Chondrocyte (in vitro differentiated cells): ENCODE data around the gene KIR3DL2. TPM values are rescaled to one million over a fixed set of nuclear protein-coding genes. Genes with fewer than 3 reads are reported as not detected.
"Not testable (repeated sequence)": the region's sequence is repeated elsewhere in the genome, so short reads cannot be mapped to it uniquely, and the experiment has no call there.

ENCODE experiments used
- DNase-seq: peaks from one replicate; pipeline ENCODE4 v3.0.0; 2021; ENCODE audit warnings: mixed read lengths, low spot score
- H3K27ac Mint-ChIP-seq: one replicate; pipeline ENCODE4 v1.8.0; 2021; ENCODE audit warnings: mild to moderate bottlenecking, moderate library complexity, mixed read lengths; ENCODE audit not compliant: unreplicated experiment
- H3K27me3 Mint-ChIP-seq: 2 replicates; pipeline ENCODE4 v1.8.0; 2021; ENCODE audit warnings: low read depth, mixed read lengths
- H3K36me3 Mint-ChIP-seq: 2 replicates; pipeline ENCODE4 v1.8.0; 2021; ENCODE audit warnings: low read depth, mixed read lengths
- H3K4me1 Mint-ChIP-seq: 2 replicates; pipeline ENCODE4 v1.8.0; 2021; ENCODE audit warnings: low read depth, mild to moderate bottlenecking, mixed read lengths
- H3K4me3 Mint-ChIP-seq: one replicate; pipeline ENCODE4 v1.8.0; 2021; ENCODE audit warnings: mild to moderate bottlenecking, moderate library complexity, mixed read lengths; ENCODE audit not compliant: unreplicated experiment
- H3K9me3 Mint-ChIP-seq: 2 replicates; pipeline ENCODE4 v1.8.0; 2021; ENCODE audit warnings: low read depth, mixed read lengths
- total RNA-seq: library from RNA; stranded (reverse); gene quantifications from 3 replicates; pipeline ENCODE4 v1.2.1, GENCODE V29; 2021
- TF ChIP-seq, protein P1 (sequence below): fragments of 200-600 bp; sonication (generic); IDR thresholded peaks from 2 replicates; pipeline ENCODE4 v1.5.0; 2021; ENCODE audit warnings: antibody characterized with exemption, mild to moderate bottlenecking, moderate library complexity

The KIR3DL2 gene
- total RNA-seq, 1 donor from 2014 or later, result not detected

DNA sequence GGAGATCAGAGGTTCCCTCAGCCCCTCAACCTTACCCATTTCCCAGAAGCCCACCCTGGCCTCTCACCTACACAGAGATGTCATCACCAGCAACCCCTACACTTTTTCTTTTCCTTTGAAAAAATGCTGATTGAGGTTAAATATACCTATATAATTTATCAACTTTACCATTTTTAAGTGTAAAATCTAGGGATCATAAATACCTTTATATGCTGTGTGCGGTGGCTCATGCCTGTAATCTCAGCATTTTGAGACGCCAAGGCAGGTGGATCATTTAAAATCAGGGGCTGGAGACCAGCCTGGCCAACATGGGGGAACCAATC lies 43.8 kb upstream of the KIR3DL2 start:
- no peak for DNase-seq
- Mint-ChIP-seq H3K9me3 (peaks cover 49% of the 10 kb centered on the region), H3K27ac (no peak overlapping the region), H3K4me1 (no peaks in the 10 kb centered on the region), H3K4me3 (no peak overlapping the region), H3K36me3 (no peaks in the 10 kb centered on the region), H3K27me3 (no peaks in the 10 kb centered on the region)
- TF ChIP-seq, protein P1, sequence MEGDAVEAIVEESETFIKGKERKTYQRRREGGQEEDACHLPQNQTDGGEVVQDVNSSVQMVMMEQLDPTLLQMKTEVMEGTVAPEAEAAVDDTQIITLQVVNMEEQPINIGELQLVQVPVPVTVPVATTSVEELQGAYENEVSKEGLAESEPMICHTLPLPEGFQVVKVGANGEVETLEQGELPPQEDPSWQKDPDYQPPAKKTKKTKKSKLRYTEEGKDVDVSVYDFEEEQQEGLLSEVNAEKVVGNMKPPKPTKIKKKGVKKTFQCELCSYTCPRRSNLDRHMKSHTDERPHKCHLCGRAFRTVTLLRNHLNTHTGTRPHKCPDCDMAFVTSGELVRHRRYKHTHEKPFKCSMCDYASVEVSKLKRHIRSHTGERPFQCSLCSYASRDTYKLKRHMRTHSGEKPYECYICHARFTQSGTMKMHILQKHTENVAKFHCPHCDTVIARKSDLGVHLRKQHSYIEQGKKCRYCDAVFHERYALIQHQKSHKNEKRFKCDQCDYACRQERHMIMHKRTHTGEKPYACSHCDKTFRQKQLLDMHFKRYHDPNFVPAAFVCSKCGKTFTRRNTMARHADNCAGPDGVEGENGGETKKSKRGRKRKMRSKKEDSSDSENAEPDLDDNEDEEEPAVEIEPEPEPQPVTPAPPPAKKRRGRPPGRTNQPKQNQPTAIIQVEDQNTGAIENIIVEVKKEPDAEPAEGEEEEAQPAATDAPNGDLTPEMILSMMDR, result no peak

DNA sequence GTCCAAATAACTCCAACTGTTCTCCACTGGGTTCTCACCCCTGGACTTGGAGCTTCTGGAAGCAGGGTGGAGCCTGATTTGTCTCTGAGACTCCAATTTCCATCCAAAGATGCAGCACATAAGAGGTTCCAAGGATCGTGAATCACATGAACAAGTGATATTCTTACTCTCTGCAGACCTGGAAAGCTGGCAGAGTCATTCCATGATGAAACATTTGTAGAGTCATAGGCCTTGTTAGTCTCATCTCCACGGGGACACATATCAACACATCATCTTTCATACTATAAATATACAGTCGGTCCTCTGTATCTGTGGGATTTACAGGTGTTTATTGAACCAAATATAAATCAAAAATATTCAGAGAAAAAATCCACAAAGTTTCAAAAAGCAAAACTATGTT lies 35.7 kb upstream of the KIR3DL2 start:
- H3K36me3 Mint-ChIP-seq, H3K4me1 Mint-ChIP-seq, H3K27ac Mint-ChIP-seq, H3K27me3 Mint-ChIP-seq, H3K4me3 Mint-ChIP-seq, DNase-seq: not testable (repeated sequence)
- peaks cover 65% of the 10 kb centered on the region for H3K9me3 Mint-ChIP-seq

DNA sequence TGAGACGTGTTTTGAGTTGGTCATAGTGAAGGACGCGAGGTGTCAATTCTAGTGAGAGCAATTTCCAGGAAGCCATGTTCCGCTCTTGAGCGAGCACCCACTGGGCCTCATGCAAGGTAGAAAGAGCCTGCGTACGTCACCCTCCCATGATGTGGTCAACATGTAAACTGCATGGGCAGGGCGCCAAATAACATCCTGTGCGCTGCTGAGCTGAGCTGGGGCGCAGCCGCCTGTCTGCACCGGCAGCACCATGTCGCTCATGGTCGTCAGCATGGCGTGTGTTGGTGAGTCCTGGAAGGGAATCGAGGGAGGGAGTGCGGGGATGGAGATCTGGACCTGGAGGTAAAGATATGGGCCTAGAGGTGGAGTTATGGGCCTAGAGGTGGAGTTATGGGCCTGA lies 34.0 kb upstream of the KIR3DL2 start, which contains the start of gene KIR3DL1:
KIR3DL1 (plus strand) TSS at position 218 of the 400 bp plus-strand sequence.
- H3K4me3 Mint-ChIP-seq, H3K27me3 Mint-ChIP-seq, H3K36me3 Mint-ChIP-seq, DNase-seq, H3K4me1 Mint-ChIP-seq, H3K27ac Mint-ChIP-seq: not testable (repeated sequence)
- H3K9me3 Mint-ChIP-seq, result peaks cover 66% of the 10 kb centered on the region

DNA sequence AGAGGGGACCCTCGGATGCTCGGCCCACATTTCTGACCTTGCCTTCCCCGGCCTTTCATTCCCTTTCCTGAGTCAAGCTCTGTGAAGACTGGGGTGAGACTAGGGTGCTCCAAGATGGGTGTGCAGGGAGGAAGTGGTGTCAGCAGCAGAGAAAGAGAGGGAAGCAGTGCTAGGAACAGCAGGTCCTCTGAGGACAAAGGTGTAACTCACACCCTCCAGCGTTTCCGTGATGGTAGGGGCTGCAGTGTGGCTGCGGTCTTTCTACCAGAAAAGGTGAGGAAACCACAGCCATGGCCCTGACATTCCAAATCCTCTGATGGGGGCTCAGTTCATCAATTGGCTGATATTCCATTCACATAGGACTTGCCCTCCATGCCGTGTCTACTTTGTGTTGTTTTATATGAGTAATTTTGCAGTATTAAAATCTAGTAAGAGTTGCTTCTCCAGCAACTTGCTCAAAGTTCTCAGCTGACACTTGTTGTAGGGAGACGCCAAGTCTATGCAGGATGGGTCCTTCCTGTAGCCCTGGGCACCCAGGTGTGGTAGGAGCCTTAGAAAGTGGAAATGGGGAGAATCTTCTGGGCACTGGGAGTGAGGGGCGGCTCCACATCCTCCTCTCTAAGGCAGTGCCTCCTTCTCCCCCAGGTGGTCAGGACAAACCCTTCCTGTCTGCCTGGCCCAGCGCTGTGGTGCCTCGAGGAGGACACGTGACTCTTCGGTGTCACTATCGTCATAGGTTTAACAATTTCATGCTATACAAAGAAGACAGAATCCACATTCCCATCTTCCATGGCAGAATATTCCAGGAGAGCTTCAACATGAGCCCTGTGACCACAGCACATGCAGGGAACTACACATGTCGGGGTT lies 32.3 kb upstream of the KIR3DL2 start:
- no peak for DNase-seq
- H3K9me3 Mint-ChIP-seq, result peaks cover 61% of the 10 kb centered on the region
- no peaks in the 10 kb centered on the region for H3K27me3 Mint-ChIP-seq
- H3K36me3 Mint-ChIP-seq, result no peaks in the 10 kb centered on the region
- H3K27ac Mint-ChIP-seq, result no peak overlapping the region
- TF ChIP-seq, protein P1, result no peak
- H3K4me3 Mint-ChIP-seq, result no peak overlapping the region
- H3K4me1 Mint-ChIP-seq, result no peaks in the 10 kb centered on the region

DNA sequence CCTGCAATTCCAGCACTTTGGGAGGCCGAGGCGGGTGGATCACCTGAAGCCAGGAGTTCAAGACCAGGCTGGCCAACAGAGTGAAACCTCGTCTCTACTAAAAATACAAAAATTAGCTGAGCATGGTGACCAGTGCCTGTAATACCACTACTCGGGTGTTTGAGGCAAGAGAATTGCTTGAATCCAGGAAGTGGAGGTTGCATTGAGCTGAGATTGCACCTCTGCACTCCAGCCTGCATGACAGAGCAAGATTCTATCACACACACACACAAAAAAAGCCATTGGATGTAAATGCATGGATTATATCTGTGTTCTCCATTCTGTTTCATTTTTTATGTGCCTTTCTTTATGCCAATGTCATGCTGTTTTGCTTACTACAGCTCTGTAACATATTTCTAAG lies 25.8 kb upstream of the KIR3DL2 start:
- H3K27ac Mint-ChIP-seq, DNase-seq, H3K4me3 Mint-ChIP-seq, H3K4me1 Mint-ChIP-seq, H3K27me3 Mint-ChIP-seq, H3K36me3 Mint-ChIP-seq: not testable (repeated sequence)
- H3K9me3 Mint-ChIP-seq, result peaks cover 44% of the 10 kb centered on the region

DNA sequence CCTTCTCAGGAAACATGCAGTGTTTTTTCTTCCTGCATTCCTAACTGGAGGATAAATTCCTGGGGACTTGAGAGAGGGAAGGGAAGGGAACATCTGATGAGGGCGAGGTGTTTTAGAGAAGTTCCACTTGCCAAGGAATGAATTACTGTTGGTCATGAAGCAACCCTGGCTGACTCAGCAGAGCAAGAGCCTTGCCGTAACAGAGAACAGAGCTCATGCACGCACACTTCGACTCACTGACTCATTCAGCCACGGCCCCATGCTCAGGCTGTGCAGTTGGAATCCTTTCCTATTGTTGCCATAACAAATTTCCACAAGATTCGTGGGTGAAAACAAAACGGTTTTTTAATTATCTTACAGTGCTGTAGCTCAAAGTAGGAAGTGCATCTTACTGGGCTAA lies 24.9 kb upstream of the KIR3DL2 start:
- H3K4me3 Mint-ChIP-seq, H3K27me3 Mint-ChIP-seq, H3K4me1 Mint-ChIP-seq, DNase-seq, H3K36me3 Mint-ChIP-seq, H3K27ac Mint-ChIP-seq: not testable (repeated sequence)
- peaks cover 44% of the 10 kb centered on the region for H3K9me3 Mint-ChIP-seq

DNA sequence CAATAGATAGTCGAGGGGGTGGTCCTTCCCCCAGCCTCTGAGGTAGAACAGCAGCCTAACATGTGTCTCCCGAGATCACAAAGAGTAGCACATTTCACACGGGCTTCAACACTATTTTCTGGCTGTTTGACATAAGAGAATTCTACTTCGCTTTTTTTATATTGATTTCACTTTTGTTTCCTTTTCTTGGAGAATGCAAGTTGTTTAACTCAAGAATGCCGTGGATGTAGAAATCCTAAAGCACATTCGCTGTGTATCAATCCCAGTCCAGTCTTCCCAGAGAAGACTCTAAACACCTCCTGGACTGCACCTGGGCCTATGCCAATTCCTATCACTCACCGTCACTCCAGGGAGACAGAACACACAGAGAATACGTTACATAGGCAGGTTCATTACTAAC lies 22.2 kb upstream of the KIR3DL2 start:
- not testable (repeated sequence) for H3K27ac Mint-ChIP-seq, H3K36me3 Mint-ChIP-seq, DNase-seq, H3K4me1 Mint-ChIP-seq, H3K4me3 Mint-ChIP-seq, H3K27me3 Mint-ChIP-seq
- H3K9me3 Mint-ChIP-seq, result peaks cover 49% of the 10 kb centered on the region

DNA sequence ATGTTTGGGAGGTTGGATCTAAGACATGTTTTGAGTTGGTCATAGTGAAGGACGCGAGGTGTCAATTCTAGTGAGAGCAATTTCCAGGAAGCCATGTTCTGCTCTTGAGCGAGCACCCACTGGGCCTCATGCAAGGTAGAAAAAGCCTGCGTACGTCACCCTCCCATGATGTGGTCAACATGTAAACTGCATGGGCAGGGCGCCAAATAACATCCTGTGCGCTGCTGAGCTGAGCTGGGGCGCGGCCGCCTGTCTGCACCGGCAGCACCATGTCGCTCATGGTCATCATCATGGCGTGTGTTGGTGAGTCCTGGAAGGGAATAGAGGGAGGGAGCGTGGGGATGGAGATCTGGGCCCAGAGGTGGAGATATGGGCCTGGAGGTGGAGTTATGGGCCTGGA lies 17.7 kb upstream of the KIR3DL2 start, which contains the start of gene KIR2DS4:
KIR2DS4 (plus strand) TSS at position 181 of the 400 bp plus-strand sequence.
- H3K9me3 Mint-ChIP-seq, result peaks cover 57% of the 10 kb centered on the region
- H3K36me3 Mint-ChIP-seq, H3K27ac Mint-ChIP-seq, H3K4me3 Mint-ChIP-seq, H3K27me3 Mint-ChIP-seq, DNase-seq, H3K4me1 Mint-ChIP-seq: not testable (repeated sequence)

DNA sequence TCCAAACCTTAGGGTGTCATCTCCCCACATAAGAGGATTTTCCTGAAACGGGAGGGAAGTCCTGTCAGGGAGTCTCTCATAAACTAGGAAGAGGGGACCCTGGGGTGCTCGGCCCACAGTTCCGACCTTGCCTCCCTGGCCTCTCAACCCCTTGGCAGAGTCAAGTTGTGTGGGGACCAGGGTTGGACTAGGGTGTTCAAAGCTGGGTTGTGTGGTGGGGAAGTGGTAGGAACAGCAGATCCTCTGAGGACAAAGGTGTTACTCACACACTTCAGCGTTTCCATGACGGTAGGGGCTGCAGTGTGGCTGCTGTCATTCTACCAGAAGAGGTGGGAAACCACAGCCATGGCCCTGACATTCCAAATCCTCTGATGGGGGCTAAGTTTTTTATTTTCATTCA lies 15.1 kb upstream of the KIR3DL2 start:
- H3K27ac Mint-ChIP-seq, H3K27me3 Mint-ChIP-seq, H3K4me3 Mint-ChIP-seq, DNase-seq, H3K4me1 Mint-ChIP-seq, H3K36me3 Mint-ChIP-seq: not testable (repeated sequence)
- H3K9me3 Mint-ChIP-seq, result peaks cover 57% of the 10 kb centered on the region

DNA sequence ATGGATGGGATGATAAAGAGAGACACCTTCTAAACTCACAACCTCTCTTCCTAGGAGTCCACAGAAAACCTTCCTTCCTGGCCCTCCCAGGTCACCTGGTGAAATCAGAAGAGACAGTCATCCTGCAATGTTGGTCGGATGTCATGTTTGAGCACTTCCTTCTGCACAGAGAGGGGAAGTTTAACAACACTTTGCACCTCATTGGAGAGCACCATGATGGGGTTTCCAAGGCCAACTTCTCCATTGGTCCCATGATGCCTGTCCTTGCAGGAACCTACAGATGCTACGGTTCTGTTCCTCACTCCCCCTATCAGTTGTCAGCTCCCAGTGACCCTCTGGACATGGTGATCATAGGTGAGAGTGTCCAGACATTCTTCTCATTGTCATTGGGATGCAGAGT lies 12.7 kb upstream of the KIR3DL2 start:
- H3K27ac Mint-ChIP-seq, H3K4me3 Mint-ChIP-seq, DNase-seq, H3K4me1 Mint-ChIP-seq, H3K27me3 Mint-ChIP-seq, H3K36me3 Mint-ChIP-seq: not testable (repeated sequence)
- H3K9me3 Mint-ChIP-seq, result peaks cover 47% of the 10 kb centered on the region

DNA sequence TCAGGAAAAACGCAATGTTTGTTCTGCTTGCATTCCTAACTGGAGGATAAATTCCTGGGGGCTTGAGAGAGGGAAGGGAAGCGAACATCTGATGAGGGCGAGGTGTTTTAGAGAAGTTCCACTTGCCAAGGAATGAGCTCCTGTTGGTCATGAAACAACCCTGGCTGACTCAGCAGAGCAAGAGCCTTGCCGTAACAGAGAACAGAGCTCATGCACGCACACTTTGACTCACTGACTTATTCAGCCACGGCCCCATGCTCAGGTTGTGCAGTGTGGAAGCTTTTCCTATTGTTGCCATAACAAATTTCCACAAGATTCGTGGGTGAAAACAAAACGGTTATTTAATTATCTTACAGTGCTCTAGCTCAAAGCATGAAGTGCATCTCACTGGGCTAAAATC lies 7.1 kb upstream of the KIR3DL2 start:
- not testable (repeated sequence) for H3K4me1 Mint-ChIP-seq, H3K27ac Mint-ChIP-seq, H3K4me3 Mint-ChIP-seq, H3K27me3 Mint-ChIP-seq, DNase-seq, H3K36me3 Mint-ChIP-seq
- peaks cover 47% of the 10 kb centered on the region for H3K9me3 Mint-ChIP-seq
